WTC11 (cell line): ENCODE results near the gene XPNPEP1. TPM values are rescaled to one million over a fixed set of nuclear protein-coding genes. Genes with fewer than 3 reads are reported as not detected.
A peak's percentile ranks its signal among the peaks of the same experiment; 100 is the strongest.

Source experiments
- ATAC-seq: fragments of 200-7000 bp; cut with Tn5 transposase; 2 replicates; pipeline ENCODE4 v1.10.0; 2021; ENCODE audit warnings: mild to moderate bottlenecking, moderate library complexity
- CTCF ChIA-PET: fragments of 300-600 bp; sonication (Branson Sonifier 250); formaldehyde crosslinking; loops from one replicate; lab custom pipeline; 2021; ENCODE audit warnings: antibody characterized with exemption; lab: Charles Lee
- POLR2A ChIA-PET: fragments of 350-600 bp; sonication (Branson Sonifier 250); formaldehyde crosslinking; loops from one replicate; lab custom pipeline; 2021; ENCODE audit warnings: antibody characterized with exemption; lab: Charles Lee
- DNase-seq: peaks from one replicate; pipeline ENCODE4 v3.0.0; 2021; ENCODE audit warnings: low spot score
- H3K27ac Mint-ChIP-seq: 2 replicates; pipeline ENCODE4 v1.8.0; 2021; ENCODE audit warnings: mixed read lengths
- H3K27me3 Mint-ChIP-seq: 2 replicates; pipeline ENCODE4 v1.8.0; 2021; ENCODE audit warnings: low read depth, mild to moderate bottlenecking, moderate library complexity, mixed read lengths
- H3K36me3 Mint-ChIP-seq: 2 replicates; pipeline ENCODE4 v1.8.0; 2021; ENCODE audit warnings: mixed read lengths
- H3K4me1 Mint-ChIP-seq: 2 replicates; pipeline ENCODE4 v1.8.0; 2022; ENCODE audit warnings: mixed read lengths
- H3K4me3 Mint-ChIP-seq: 2 replicates; pipeline ENCODE4 v1.8.0; 2021; ENCODE audit warnings: mild to moderate bottlenecking, moderate library complexity, mixed read lengths
- H3K9me3 Mint-ChIP-seq: 2 replicates; pipeline ENCODE4 v1.8.0; 2021; ENCODE audit warnings: mixed read lengths
- ARID4B ChIP-seq: sonication (generic); formaldehyde crosslinking; IDR thresholded peaks from 2 replicates; pipeline ENCODE4 v1.8.0; 2023; ENCODE audit warnings: missing genetic modification reagents, mild to moderate bottlenecking, borderline replicate concordance
- GRHL2 ChIP-seq: fragments of 250-450 bp; sonication (Bioruptor Pico); IDR thresholded peaks from 2 replicates; pipeline ENCODE4 v1.8.0; 2022; ENCODE audit warnings: mild to moderate bottlenecking, moderate library complexity; ENCODE audit not compliant: insufficient replicate concordance, severe bottlenecking
- HMGA2 ChIP-seq: fragments of 250-450 bp; sonication (Bioruptor Pico); IDR thresholded peaks from 2 replicates; pipeline ENCODE4 v1.4.0; 2021; ENCODE audit warnings: mild to moderate bottlenecking, moderate library complexity
- KAT7 ChIP-seq: sonication (generic); formaldehyde crosslinking; IDR thresholded peaks from 2 replicates; pipeline ENCODE4 v1.8.1; 2023; ENCODE audit warnings: missing genetic modification reagents, mild to moderate bottlenecking, borderline replicate concordance
- MYBL2 ChIP-seq: sonication (generic); formaldehyde crosslinking; IDR thresholded peaks from 2 replicates; pipeline ENCODE4 v1.8.1; 2023; ENCODE audit warnings: mild to moderate bottlenecking, moderate library complexity, missing genetic modification reagents
- NFATC4 ChIP-seq: fragments of 250-450 bp; sonication (Bioruptor Pico); IDR thresholded peaks from 2 replicates; pipeline ENCODE4 v1.9.0; 2021; ENCODE audit warnings: mild to moderate bottlenecking
- NFE2L1 ChIP-seq: sonication (generic); formaldehyde crosslinking; IDR thresholded peaks from 2 replicates; pipeline ENCODE4 v1.8.1; 2023; ENCODE audit warnings: missing genetic modification reagents
- PREB ChIP-seq: sonication (generic); formaldehyde crosslinking; IDR thresholded peaks from 2 replicates; pipeline ENCODE4 v1.8.1; 2022; ENCODE audit warnings: mild to moderate bottlenecking, missing genetic modification reagents, moderate library complexity, borderline replicate concordance
- SP1 ChIP-seq: sonication (generic); formaldehyde crosslinking; conservative IDR thresholded peaks from 2 replicates; pipeline ENCODE4 v1.8.1; 2022; ENCODE audit warnings: missing genetic modification reagents
- ZNF121 ChIP-seq: sonication (generic); formaldehyde crosslinking; IDR thresholded peaks from 2 replicates; pipeline ENCODE4 v1.8.0; 2023; ENCODE audit warnings: missing genetic modification reagents
- ZNF138 ChIP-seq: sonication (generic); formaldehyde crosslinking; conservative IDR thresholded peaks from 2 replicates; pipeline ENCODE4 v1.8.1; 2022; ENCODE audit warnings: mild to moderate bottlenecking, moderate library complexity, missing genetic modification reagents
- ZNF232 ChIP-seq: sonication (generic); formaldehyde crosslinking; IDR thresholded peaks from 2 replicates; pipeline ENCODE4 v1.8.0; 2022; ENCODE audit warnings: mild to moderate bottlenecking, missing genetic modification reagents
- ZNF281 ChIP-seq: sonication (generic); formaldehyde crosslinking; IDR thresholded peaks from 2 replicates; pipeline ENCODE4 v1.8.0; 2023; ENCODE audit warnings: mild to moderate bottlenecking, missing genetic modification reagents
- ZNF671 ChIP-seq: fragments of 250-450 bp; sonication (Bioruptor Pico); IDR thresholded peaks from 2 replicates; pipeline ENCODE4 v1.8.0; 2021; ENCODE audit warnings: mild to moderate bottlenecking
- total RNA-seq: library from RNA; stranded (reverse); gene quantifications from 3 replicates; pipeline ENCODE4 v1.2.3, GENCODE V29; 2021
- TF ChIP-seq, protein P1 (sequence below): fragments of 250-450 bp; sonication (Bioruptor Pico); conservative IDR thresholded peaks from 2 replicates; pipeline ENCODE4 v1.9.0; 2021; ENCODE audit warnings: mild to moderate bottlenecking
- TF ChIP-seq, protein P2 (sequence below): fragments of 250-450 bp; sonication (Bioruptor Pico); IDR thresholded peaks from 2 replicates; pipeline ENCODE4 v1.9.0; 2021; ENCODE audit warnings: mild to moderate bottlenecking, borderline replicate concordance

Gene XPNPEP1
- total RNA-seq, 1 experiment from 2014 or later = 59.3 TPM

- Mint-ChIP-seq H3K4me3 (no peak overlapping the region), H3K9me3 (no peaks in the 10 kb centered on the region), H3K27ac (no peak overlapping the region), H3K36me3 (no peaks in the 10 kb centered on the region), H3K4me1 (0 out of 2 replicates have a peak, but pooled peaks cover 3% of the 10 kb centered on the region), H3K27me3 (no peaks in the 10 kb centered on the region)
- DNase-seq (peak; percentile 19), ATAC-seq (peak; percentile 64)
- TF ChIP-seq NFATC4 = no peak
- TF ChIP-seq PREB = no peak
- TF ChIP-seq, protein P1, sequence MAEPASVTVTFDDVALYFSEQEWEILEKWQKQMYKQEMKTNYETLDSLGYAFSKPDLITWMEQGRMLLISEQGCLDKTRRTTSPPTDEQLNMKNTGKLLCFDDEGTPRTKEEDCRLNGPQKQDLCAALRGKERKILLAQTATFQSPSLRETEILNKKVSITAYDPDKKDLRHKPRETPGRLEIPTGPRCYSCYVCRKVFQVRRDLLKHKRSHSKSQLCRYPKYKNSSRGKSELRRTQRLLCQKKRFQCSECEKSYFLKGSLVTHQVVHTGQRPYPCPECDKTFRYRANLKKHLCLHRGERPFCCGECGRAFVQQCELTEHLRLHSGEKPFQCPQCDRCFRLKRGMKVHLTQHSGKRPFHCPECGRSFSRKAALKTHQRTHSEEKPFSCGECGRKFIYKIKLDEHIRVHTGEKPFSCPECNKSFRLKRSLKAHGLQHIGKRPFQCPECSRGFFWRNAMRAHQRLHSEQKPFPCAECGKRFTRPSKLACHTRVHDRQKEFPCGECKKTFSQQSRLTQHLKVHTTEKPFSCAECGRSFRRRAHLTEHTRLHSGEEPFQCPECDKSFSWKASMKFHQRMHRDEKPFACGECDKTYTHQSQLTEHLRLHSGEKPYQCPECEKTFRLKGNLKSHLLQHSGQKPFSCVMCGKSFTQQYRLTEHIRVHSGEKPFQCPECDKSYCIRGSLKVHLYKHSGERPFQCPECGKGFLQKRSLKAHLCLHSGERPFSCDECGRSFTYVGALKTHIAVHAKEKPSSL (CRISPR knock-in tag) = no peak
- TF ChIP-seq ARID4B (CRISPR knock-in tag) = no peak
- TF ChIP-seq ZNF281 (CRISPR knock-in tag) = no peak
- TF ChIP-seq KAT7 (CRISPR knock-in tag) = no peak
- no peak for TF ChIP-seq GRHL2 (CRISPR knock-in tag)
- TF ChIP-seq NFE2L1 (CRISPR knock-in tag) = no peak
- TF ChIP-seq ZNF671 = no peak
- no peak for TF ChIP-seq ZNF138 (CRISPR knock-in tag)
- TF ChIP-seq HMGA2 (CRISPR knock-in tag) = no peak
- TF ChIP-seq SP1 (CRISPR knock-in tag) = no peak
- TF ChIP-seq, protein P2, sequence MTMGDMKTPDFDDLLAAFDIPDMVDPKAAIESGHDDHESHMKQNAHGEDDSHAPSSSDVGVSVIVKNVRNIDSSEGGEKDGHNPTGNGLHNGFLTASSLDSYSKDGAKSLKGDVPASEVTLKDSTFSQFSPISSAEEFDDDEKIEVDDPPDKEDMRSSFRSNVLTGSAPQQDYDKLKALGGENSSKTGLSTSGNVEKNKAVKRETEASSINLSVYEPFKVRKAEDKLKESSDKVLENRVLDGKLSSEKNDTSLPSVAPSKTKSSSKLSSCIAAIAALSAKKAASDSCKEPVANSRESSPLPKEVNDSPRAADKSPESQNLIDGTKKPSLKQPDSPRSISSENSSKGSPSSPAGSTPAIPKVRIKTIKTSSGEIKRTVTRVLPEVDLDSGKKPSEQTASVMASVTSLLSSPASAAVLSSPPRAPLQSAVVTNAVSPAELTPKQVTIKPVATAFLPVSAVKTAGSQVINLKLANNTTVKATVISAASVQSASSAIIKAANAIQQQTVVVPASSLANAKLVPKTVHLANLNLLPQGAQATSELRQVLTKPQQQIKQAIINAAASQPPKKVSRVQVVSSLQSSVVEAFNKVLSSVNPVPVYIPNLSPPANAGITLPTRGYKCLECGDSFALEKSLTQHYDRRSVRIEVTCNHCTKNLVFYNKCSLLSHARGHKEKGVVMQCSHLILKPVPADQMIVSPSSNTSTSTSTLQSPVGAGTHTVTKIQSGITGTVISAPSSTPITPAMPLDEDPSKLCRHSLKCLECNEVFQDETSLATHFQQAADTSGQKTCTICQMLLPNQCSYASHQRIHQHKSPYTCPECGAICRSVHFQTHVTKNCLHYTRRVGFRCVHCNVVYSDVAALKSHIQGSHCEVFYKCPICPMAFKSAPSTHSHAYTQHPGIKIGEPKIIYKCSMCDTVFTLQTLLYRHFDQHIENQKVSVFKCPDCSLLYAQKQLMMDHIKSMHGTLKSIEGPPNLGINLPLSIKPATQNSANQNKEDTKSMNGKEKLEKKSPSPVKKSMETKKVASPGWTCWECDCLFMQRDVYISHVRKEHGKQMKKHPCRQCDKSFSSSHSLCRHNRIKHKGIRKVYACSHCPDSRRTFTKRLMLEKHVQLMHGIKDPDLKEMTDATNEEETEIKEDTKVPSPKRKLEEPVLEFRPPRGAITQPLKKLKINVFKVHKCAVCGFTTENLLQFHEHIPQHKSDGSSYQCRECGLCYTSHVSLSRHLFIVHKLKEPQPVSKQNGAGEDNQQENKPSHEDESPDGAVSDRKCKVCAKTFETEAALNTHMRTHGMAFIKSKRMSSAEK (CRISPR knock-in tag) = no peak
- no peak for TF ChIP-seq MYBL2 (CRISPR knock-in tag)
- no peak for TF ChIP-seq ZNF232 (CRISPR knock-in tag)
- TF ChIP-seq ZNF121 (CRISPR knock-in tag) = no peak
- CTCF ChIA-PET = interaction anchor here (0.8 to 1.8 kb wide), 8 partner anchors 12 to 364 kb away, joined by 3 to 10 read pairs (median 3); no protein-coding TSS in a partner anchor
- POLR2A ChIA-PET = no interaction called here
Observed at GRCh38 chr10:109838592-109839244, 84.6 kb downstream of the XPNPEP1 start.
